HCT116 (cell line): Measurements from ENCODE around the gene MDP1. TPM values are rescaled to one million over a fixed set of nuclear protein-coding genes. Genes with fewer than 3 reads are reported as not detected.

Experiments used
- ATAC-seq: fragments of 200-7000 bp; cut with Tn5 transposase; 2 replicates; pipeline ENCODE4 v1.9.1; 2020; ENCODE audit warnings: mild to moderate bottlenecking, moderate library complexity
- BruUV-seq: library from RNA; stranded (reverse); fragments of 400-500 nt; replicated peaks from 2 replicates; lab custom pipeline; 2021; lab: Mats Ljungman, UMichigan
- CTCF ChIA-PET: fragments of 300-600 bp; sonication (Branson Sonifier 250); formaldehyde crosslinking; loops from one replicate; lab custom pipeline; 2021; ENCODE audit warnings: antibody characterized with exemption; lab: Charles Lee
- POLR2A ChIA-PET: fragments of 300-600, 350-600 bp; sonication (Branson Sonifier 250); formaldehyde crosslinking; loops from one replicate; lab custom pipeline; 2021; ENCODE audit warnings: antibody characterized with exemption; lab: Charles Lee
- RAD21 ChIA-PET, 2 experiments: fragments of 300-600 bp; sonication (Branson Sonifier 250); formaldehyde crosslinking; loops; one replicate each; lab custom pipeline; 2023; ENCODE audit warnings: low total read pairs in 2 of 2; ENCODE audit not compliant: uncharacterized antibody in 2 of 2, unreplicated experiment in 2 of 2, low non-redundant PET in 1 of 2; lab: Charles Lee
- DNase-seq: peaks from one replicate; pipeline ENCODE4 v3.0.0-alpha.2; 2010; ENCODE audit warnings: low read depth, low spot score
- H2AFZ ChIP-seq: fragments of 200-600 bp; shearing (Covaris generic), sonication (generic); 2 replicates; pipeline ENCODE4 v1.6.1; 2017; ENCODE audit warnings: low read depth, mixed run types, mixed read lengths, antibody characterized with exemption, low read length; ENCODE audit not compliant: poor library complexity, severe bottlenecking
- H3K27ac ChIP-seq: 2 replicates; pipeline ENCODE4 v1.5.1; 2012; ENCODE audit warnings: low read depth, low read length
- H3K27me3 ChIP-seq: fragments of 200-600 bp; sonication (generic); 2 replicates; pipeline ENCODE4 v1.6.1; 2016; ENCODE audit warnings: mixed run types, low read length, mixed read lengths; ENCODE audit not compliant: insufficient read depth
- H3K36me3 ChIP-seq, 2 experiments: fragments of 200-500 bp in 1 of 2; fragments of 200-600 bp in 1 of 2; sonication (Bioruptor generic) in 1 of 2; sonication (generic) in 1 of 2; 2 replicates each; pipeline versions ENCODE4 v1.5.1 to v1.6.1; 2014 to 2016; ENCODE audit warnings: low read length in 2 of 2, inconsistent platforms in 1 of 2, mixed read lengths in 1 of 2, mixed run types in 1 of 2; ENCODE audit not compliant: insufficient read depth in 2 of 2, control insufficient read depth in 1 of 2
- H3K4me1 ChIP-seq, 2 experiments: fragments of 200-600 bp in 1 of 2; sonication (generic) in 1 of 2; 2 replicates each; pipeline versions ENCODE4 v1.5.1 to v1.6.1; 2012 to 2017; ENCODE audit warnings: low read length in 2 of 2, inconsistent platforms in 1 of 2, mild to moderate bottlenecking in 1 of 2, mixed read lengths in 1 of 2, mixed run types in 1 of 2, moderate library complexity in 1 of 2; ENCODE audit not compliant: insufficient read depth in 2 of 2, control insufficient read depth in 1 of 2
- H3K4me2 ChIP-seq: fragments of 200-600 bp; sonication (generic); 2 replicates; pipeline ENCODE4 v1.6.1; 2017; ENCODE audit warnings: mixed run types, low read length, mixed read lengths
- H3K4me3 ChIP-seq, 2 experiments: fragments of 200-600 bp in 1 of 2; sonication (generic) in 1 of 2; replicated peaks in 1 of 2; 2 replicates each; pipeline ENCODE4 v1.5.1; 2011 to 2016; ENCODE audit warnings: low read length in 2 of 2, control low read depth in 1 of 2, low read depth in 1 of 2, mild to moderate bottlenecking in 1 of 2, mixed read lengths in 1 of 2, mixed run types in 1 of 2
- H3K79me2 ChIP-seq: fragments of 200-600 bp; sonication (generic); 2 replicates; pipeline ENCODE4 v1.6.1; 2017; ENCODE audit warnings: mild to moderate bottlenecking, mixed run types, low read length, moderate library complexity, mixed read lengths; ENCODE audit not compliant: insufficient read depth
- H3K9ac ChIP-seq: fragments of 200-600 bp; sonication (generic); 2 replicates; pipeline ENCODE4 v1.6.1; 2016; ENCODE audit warnings: low read length, mixed read lengths
- H3K9me2 ChIP-seq: fragments of 200-600 bp; sonication (generic), shearing (Covaris generic); 2 replicates; pipeline ENCODE4 v1.6.1; 2017; ENCODE audit warnings: mixed run types, mild to moderate bottlenecking, moderate library complexity; ENCODE audit not compliant: insufficient read depth
- H3K9me3 ChIP-seq, 2 experiments: fragments of 200-500 bp in 1 of 2; fragments of 200-600 bp in 1 of 2; sonication (Bioruptor generic) in 1 of 2; sonication (generic) in 1 of 2; 2 replicates each; pipeline ENCODE4 v1.6.1; 2014 to 2017; ENCODE audit warnings: low read length in 2 of 2, mixed read lengths in 2 of 2, inconsistent platforms in 1 of 2, low read depth in 1 of 2, mild to moderate bottlenecking in 1 of 2, mixed run types in 1 of 2, moderate library complexity in 1 of 2; ENCODE audit not compliant: control insufficient read depth in 1 of 2, insufficient read depth in 1 of 2
- H4K20me1 ChIP-seq: fragments of 200-600 bp; sonication (generic), shearing (Covaris generic); 2 replicates; pipeline ENCODE4 v1.6.1; 2017; ENCODE audit warnings: mixed run types, mild to moderate bottlenecking, moderate library complexity; ENCODE audit not compliant: insufficient read depth
- CEBPB ChIP-seq: IDR thresholded peaks from 2 replicates; pipeline ENCODE4 v1.6.1; 2012; ENCODE audit warnings: low read depth
- EGR1 ChIP-seq: IDR thresholded peaks from 2 replicates; pipeline ENCODE4 v1.6.1; 2012; ENCODE audit warnings: low read depth
- EZH2 ChIP-seq: fragments of 200-600 bp; sonication (generic); IDR thresholded peaks from 2 replicates; pipeline ENCODE4 v1.6.1; 2017; ENCODE audit warnings: antibody characterized with exemption, mixed run types
- POLR2AphosphoS5 ChIP-seq: IDR thresholded peaks from 2 replicates; pipeline ENCODE4 v1.6.1; 2011; ENCODE audit warnings: mild to moderate bottlenecking, low read depth, low read length, moderate library complexity
- SIN3A ChIP-seq: IDR thresholded peaks from 2 replicates; pipeline ENCODE4 v1.6.1; 2012; ENCODE audit warnings: low read depth
- SRF ChIP-seq: IDR thresholded peaks from 2 replicates; pipeline ENCODE4 v1.6.1; 2012; ENCODE audit warnings: low read depth
- YY1 ChIP-seq: IDR thresholded peaks from 2 replicates; pipeline ENCODE4 v1.6.1; 2011; ENCODE audit warnings: low read length, low read depth, moderate library complexity, mild to moderate bottlenecking; ENCODE audit not compliant: insufficient replicate concordance; ENCODE audit errors: extremely low read depth
- ZFX ChIP-seq: fragments of 450-650 bp; IDR thresholded peaks from 2 replicates; pipeline ENCODE4 v1.6.1; 2017
- ZNF274 ChIP-seq: fragments of 200-500 bp; sonication (Bioruptor generic); IDR thresholded peaks from 2 replicates; pipeline ENCODE4 v1.6.1; 2014; ENCODE audit warnings: mild to moderate bottlenecking, low read depth, low read length, inconsistent platforms
- intact Hi-C: fragments of 100-400 bp; cut with micrococcal nuclease; formaldehyde crosslinking; loops from 2 replicates; pipeline ENCODE4 v1.10.0; 2022
- total RNA-seq: library from RNA; stranded (reverse); gene quantifications from one replicate; pipeline ENCODE4 v1.2.1, GENCODE V29; 2021; ENCODE audit not compliant: unreplicated experiment
- TF ChIP-seq, protein P1 (sequence below): IDR thresholded peaks from 2 replicates; pipeline ENCODE4 v1.6.1; 2012
- TF ChIP-seq, protein P2 (sequence below), 3 experiments: fragments of 200-600 bp in 1 of 3; sonication (generic) in 1 of 3; IDR thresholded peaks in 2 of 3; conservative IDR thresholded peaks in 1 of 3; 2 replicates each; pipeline ENCODE4 v1.5.1; 2012 to 2017; ENCODE audit warnings: low read depth in 2 of 3, low read length in 2 of 3, antibody characterized with exemption in 1 of 3, borderline replicate concordance in 1 of 3, control low read depth in 1 of 3, mild to moderate bottlenecking in 1 of 3, mixed read lengths in 1 of 3, mixed run types in 1 of 3, moderate library complexity in 1 of 3; ENCODE audit not compliant: insufficient read depth in 1 of 3

Gene MDP1
- total RNA-seq, 1 experiment from 2014 or later: 15.9 TPM

DNA sequence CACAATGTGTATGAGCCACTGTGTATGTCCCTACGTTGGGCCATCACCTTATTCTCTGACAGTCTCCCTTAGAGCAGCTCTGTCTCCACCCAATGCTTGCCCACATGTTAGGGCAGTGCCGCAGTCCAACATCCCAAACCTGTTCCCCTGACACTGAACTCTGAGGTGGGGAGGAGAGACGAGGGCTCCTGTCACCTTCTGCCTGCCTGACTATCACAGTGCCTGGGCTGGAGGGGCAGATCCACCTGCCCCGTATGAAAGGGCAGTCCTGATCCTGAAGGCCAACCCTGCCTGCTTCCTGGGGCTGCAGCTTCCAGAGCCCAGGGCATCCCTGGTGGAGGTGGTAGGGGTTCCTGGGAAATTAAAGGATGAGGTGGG lies 44.9 kb upstream of the MDP1 start (continued):
- no peak for TF ChIP-seq POLR2AphosphoS5
- TF ChIP-seq EZH2: no peak
- TF ChIP-seq, protein P1, sequence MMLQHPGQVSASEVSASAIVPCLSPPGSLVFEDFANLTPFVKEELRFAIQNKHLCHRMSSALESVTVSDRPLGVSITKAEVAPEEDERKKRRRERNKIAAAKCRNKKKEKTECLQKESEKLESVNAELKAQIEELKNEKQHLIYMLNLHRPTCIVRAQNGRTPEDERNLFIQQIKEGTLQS: no peak

- Histone ChIP-seq H3K9ac (no peak overlapping the region), H3K27me3 (no peaks in the 10 kb centered on the region), H4K20me1 (no peaks in the 10 kb centered on the region), H3K4me2 (no peak overlapping the region), H2AFZ (no peak overlapping the region), H3K79me2 (no peaks in the 10 kb centered on the region), H3K36me3 (no peaks in the 10 kb centered on the region), H3K27ac (no peak overlapping the region), H3K9me3 (no peaks in the 10 kb centered on the region), H3K4me1 (peaks cover 10 to 14% of the 10 kb centered on the region in 2 experiments), H3K9me2 (no peaks in the 10 kb centered on the region), H3K4me3 (no peak overlapping the region)
- TF ChIP-seq EZH2 (no peak), YY1 (no peak), SIN3A (no peak)
- DNase-seq (no peak), ATAC-seq (no peak)
- RAD21 ChIA-PET: no interaction called here
- no TSS peak for BruUV-seq
- intact Hi-C loops: no loop called here
- POLR2A ChIA-PET: no interaction called here
- CTCF ChIA-PET: no interaction called here
These were observed 44.3 kb upstream of the MDP1 start for GRCh38 chr14:24260026-24260779.

DNA sequence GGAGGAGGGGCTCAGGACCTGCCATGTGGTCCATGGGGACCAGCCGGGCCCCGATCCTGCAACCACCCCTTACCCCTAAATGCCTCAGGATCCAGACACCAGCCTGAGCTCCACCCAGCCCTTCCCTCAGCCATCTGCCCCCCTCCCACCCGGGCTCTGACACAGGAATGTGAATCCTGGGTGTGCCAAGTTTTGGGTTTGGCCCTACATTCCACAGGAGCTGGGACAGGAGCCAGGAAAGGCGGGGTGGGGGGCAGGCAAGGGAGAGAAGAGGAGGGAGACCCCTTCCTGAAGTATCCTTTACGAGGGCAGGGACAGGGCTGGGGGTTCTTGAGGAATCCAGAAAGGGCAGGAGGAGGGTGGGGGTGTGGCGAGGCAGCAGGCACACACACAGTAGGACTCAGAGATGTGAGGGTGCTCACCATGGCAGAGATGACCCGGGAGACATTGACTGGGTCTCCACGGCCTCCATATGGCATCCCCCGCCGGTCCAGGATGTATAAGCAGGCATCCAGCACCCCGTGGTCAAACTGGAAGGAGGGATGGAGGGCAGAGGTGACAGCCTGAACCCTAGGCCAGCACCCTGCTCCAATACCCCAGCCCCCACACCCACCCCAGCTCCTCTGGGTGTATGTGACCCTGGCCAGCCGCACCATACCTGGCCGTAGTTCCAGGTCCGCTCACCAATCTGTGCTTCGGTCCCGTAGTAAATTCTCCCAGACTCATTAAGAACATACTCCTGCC lies 43.6 kb upstream of the MDP1 start:
- no peak overlapping the region for H3K4me3 ChIP-seq
- H3K9me2 ChIP-seq: no peaks in the 10 kb centered on the region
- ATAC-seq: peak; percentile 55; the same call in 1 of the 2 replicates
- H3K36me3 ChIP-seq: no peaks in the 10 kb centered on the region; a peak in 1 of 4 replicates
- TF ChIP-seq ZNF274 (no peak), CEBPB (no peak), EGR1 (no peak), SRF (no peak), YY1 (no peak), ZFX (no peak)
- TF ChIP-seq, protein P1: no peak
- TF ChIP-seq, protein P2, sequence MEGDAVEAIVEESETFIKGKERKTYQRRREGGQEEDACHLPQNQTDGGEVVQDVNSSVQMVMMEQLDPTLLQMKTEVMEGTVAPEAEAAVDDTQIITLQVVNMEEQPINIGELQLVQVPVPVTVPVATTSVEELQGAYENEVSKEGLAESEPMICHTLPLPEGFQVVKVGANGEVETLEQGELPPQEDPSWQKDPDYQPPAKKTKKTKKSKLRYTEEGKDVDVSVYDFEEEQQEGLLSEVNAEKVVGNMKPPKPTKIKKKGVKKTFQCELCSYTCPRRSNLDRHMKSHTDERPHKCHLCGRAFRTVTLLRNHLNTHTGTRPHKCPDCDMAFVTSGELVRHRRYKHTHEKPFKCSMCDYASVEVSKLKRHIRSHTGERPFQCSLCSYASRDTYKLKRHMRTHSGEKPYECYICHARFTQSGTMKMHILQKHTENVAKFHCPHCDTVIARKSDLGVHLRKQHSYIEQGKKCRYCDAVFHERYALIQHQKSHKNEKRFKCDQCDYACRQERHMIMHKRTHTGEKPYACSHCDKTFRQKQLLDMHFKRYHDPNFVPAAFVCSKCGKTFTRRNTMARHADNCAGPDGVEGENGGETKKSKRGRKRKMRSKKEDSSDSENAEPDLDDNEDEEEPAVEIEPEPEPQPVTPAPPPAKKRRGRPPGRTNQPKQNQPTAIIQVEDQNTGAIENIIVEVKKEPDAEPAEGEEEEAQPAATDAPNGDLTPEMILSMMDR (IDR thresholded peaks at IDR 0.05 in 2 of 3, conservative IDR thresholded peaks at IDR 0.05 in 1 of 3; ENCODE audit: borderline replicate concordance in 1 of 3, insufficient read depth in 1 of 3, low read depth in 2 of 3, low read length in 2 of 3): no peak
- H3K4me1 ChIP-seq: peaks cover 10 to 14% of the 10 kb centered on the region in 2 experiments
- H3K27me3 ChIP-seq: no peaks in the 10 kb centered on the region
- H3K9ac ChIP-seq: no peak overlapping the region
- no peaks in the 10 kb centered on the region for H3K79me2 ChIP-seq
- peak overlapping the region; percentile 43 for H3K4me2 ChIP-seq
- RAD21 ChIA-PET: no interaction called here
- no peak overlapping the region for H2AFZ ChIP-seq
- no peak overlapping the region for H3K27ac ChIP-seq
- BruUV-seq: no TSS peak
- no peaks in the 10 kb centered on the region for H4K20me1 ChIP-seq
- no peak for DNase-seq
- intact Hi-C loops: no loop called here
- no peaks in the 10 kb centered on the region for H3K9me3 ChIP-seq
- POLR2A ChIA-PET: no interaction called here
- CTCF ChIA-PET: no interaction called here
